ENCODE results near the gene OR6J1.
"Not testable (repeated sequence)": the region's sequence is repeated elsewhere in the genome, so short reads cannot be mapped to it uniquely, and the experiment has no call there.

Gene OR6J1

GRCh38 chr14:22650046-22650739 lies 6.0 kb upstream of the OR6J1 start:
- no peak for TF ChIP-seq CTCF (IDR thresholded peaks at IDR 0.05; ENCODE audit: low read depth, low read length)
- DNase-seq (ENCODE audit: extremely low read depth, low read depth) = no peak

GRCh38 chr14:22648506-22648905 lies 4.4 kb upstream of the OR6J1 start:
- DNase-seq (ENCODE audit: extremely low read depth, low read depth) = no peak
- TF ChIP-seq CTCF (IDR thresholded peaks at IDR 0.05; ENCODE audit: low read depth, low read length) = no peak

GRCh38 chr14:22646570-22647254 lies 2.6 kb upstream of the OR6J1 start:
- peak; percentile 64 for DNase-seq (ENCODE audit: extremely low read depth, low read depth)
- TF ChIP-seq CTCF (IDR thresholded peaks at IDR 0.05; ENCODE audit: low read depth, low read length) = no peak

GRCh38 chr14:22641846-22642245 lies 2.3 kb downstream of the OR6J1 start:
- no peak for TF ChIP-seq CTCF (IDR thresholded peaks at IDR 0.05; ENCODE audit: low read depth, low read length)
- no peak for DNase-seq (ENCODE audit: extremely low read depth, low read depth)

GRCh38 chr14:22640192-22640591 lies 4.0 kb downstream of the OR6J1 start:
- DNase-seq (ENCODE audit: extremely low read depth, low read depth) = no peak
- TF ChIP-seq CTCF (IDR thresholded peaks at IDR 0.05; ENCODE audit: low read depth, low read length) = no peak

- DNase-seq (ENCODE audit: extremely low read depth, low read depth) = not testable (repeated sequence)
Measured at GRCh38 chr14:22635980-22636379, 8.2 kb downstream of the OR6J1 start.

- TF ChIP-seq CTCF (IDR thresholded peaks at IDR 0.05; ENCODE audit: low read depth, low read length) = no peak
Measured at GRCh38 chr14:22634233-22634900, 9.8 kb downstream of the OR6J1 start.

More at GRCh38 chr14:22634233-22634900, 9.8 kb downstream of the OR6J1 start:
- DNase-seq (ENCODE audit: extremely low read depth, low read depth) = no peak
